NCI-H187 treated with DMSO at 0.1 percent for 48 hours (cell line): ENCODE results near the gene ABCB10.

Source experiments
- DNase-seq: peaks from one replicate; lab custom pipeline; 2025; lab: John Stamatoyannopoulos, UW

ABCB10 gene

DNA sequence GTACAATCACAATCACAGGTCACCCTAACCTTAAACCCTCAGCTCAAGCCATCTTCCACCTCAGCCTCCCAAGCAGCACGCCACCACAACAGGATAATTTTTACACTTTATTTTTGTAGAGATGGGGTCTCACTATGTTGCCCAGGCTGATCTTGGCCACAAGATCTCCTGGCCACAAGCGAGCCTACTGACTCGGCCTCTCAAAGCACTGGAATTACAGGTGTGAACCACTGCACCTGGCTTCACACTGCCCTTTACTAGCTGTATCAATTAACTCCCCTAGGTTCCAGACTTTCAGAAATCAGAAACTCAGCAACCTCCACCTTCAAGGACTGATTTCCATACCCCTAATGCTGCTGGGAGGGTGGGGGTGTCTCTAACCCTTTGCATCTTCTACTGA lies 87.3 kb downstream of the ABCB10 start:
- no peak for DNase-seq

DNA sequence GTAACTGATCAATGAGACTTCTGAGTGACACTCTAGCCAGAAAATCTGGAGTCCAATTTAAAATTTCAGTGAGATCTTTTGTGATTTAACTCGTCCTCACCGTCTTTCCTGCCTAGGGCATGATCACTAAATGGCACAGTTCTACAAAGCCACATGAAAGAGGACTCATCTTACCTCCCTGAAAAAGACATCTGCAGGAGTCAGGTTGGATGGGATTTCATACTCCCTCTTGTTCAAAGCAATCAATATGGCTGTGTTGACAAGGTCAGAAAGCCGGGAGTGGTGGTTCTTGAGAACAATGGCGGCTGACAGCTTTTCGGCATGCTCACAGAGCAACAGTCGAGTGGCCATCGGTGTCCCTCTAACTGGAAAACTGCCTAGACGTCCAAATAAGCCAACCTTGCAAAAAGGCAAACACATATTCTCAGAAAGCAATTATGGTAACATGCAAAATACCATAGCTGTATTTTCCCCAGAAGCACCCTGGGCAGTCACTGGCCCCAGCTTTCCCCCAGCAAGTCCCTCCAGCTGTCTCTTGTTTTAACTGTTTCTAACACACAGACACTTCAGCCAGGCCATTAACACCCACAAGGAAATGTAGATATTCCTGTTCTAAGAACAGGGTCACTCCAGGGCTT lies 88.0 kb downstream of the ABCB10 start:
- DNase-seq, result no peak

DNA sequence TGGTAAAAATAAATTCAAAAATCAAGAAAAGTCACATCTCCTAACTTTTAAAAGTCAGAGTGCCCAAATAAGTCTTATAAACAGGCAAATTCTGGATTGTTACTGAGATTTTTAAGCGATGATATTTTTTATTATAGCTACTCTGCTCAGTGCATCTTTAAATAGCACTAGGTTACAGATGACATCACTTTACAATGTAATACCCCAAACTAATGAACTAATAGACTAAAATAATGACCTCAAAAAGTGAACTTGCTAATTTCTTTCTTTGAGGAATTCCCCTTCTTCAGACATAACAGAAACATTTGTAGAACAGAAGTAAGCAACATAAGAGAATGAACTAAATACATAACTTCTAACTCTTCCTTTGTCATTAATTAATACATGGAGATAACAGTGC lies 91.6 kb downstream of the ABCB10 start:
- no peak for DNase-seq
